A549 (cell line): ENCODE results near the gene FMOD.

Experiments used
- BCL3 ChIP-seq: fragments of >200 bp; sonication (Bioruptor Twin); formaldehyde crosslinking; IDR thresholded peaks from 3 replicates; pipeline ENCODE4 v1.6.1; 2016
- CTCF ChIP-seq: fragments of >200 bp; sonication (Bioruptor Twin); formaldehyde crosslinking; IDR thresholded peaks from 3 replicates; pipeline ENCODE4 v1.5.1; 2016
- MAX ChIP-seq: IDR thresholded peaks from 2 replicates; pipeline ENCODE4 v1.6.1; 2012
- POLR2A ChIP-seq: IDR thresholded peaks from 2 replicates; pipeline ENCODE4 v1.6.1; 2012; ENCODE audit warnings: mild to moderate bottlenecking, low read length

- no peak for TF ChIP-seq CTCF
- TF ChIP-seq MAX = no peak
- TF ChIP-seq BCL3 = no peak
- TF ChIP-seq POLR2A = no peak
Observed at GRCh38 chr1:203346769-203347102, 4.2 kb downstream of the FMOD start.
